ENCODE measurements around the gene KCNJ12. TPM values are rescaled to one million over a fixed set of nuclear protein-coding genes. Genes with fewer than 3 reads are reported as not detected.

The KCNJ12 gene
- total and polyA plus RNA-seq, 2 of the 13 experiments (the other 11 are each of a cell fraction or from before 2014, with no cell fraction given): not detected

- no peaks in the 10 kb centered on the region for H4K20me1 ChIP-seq (ENCODE audit: insufficient read depth, low read length)
- H3K9me3 ChIP-seq (ENCODE audit: low read length): no peaks in the 10 kb centered on the region
- no peak overlapping the region for H3K9ac ChIP-seq (ENCODE audit: insufficient read depth, low read depth, low read length)
- no TSS peak for BruUV-seq (replicated peaks)
- TF ChIP-seq MAX (IDR thresholded peaks at IDR 0.05) (no peak), SNRNP70 (IDR thresholded peaks at IDR 0.05; ENCODE audit: low read depth, low read length) (no peak), ZBTB7B (CRISPR knock-in tag; IDR thresholded peaks at IDR 0.05) (no peak), ZNF143 (CRISPR knock-in tag; IDR thresholded peaks at IDR 0.05) (no peak), LBX2 (CRISPR knock-in tag; IDR thresholded peaks at IDR 0.05; ENCODE audit: borderline replicate concordance) (no peak), EP300 (IDR thresholded peaks at IDR 0.05; ENCODE audit: low read depth in 2 of 2, low read length in 2 of 2) (no peak), EP300 (CRISPR knock-in tag; IDR thresholded peaks at IDR 0.05; ENCODE audit: borderline replicate concordance) (no peak), SMAD9 (CRISPR knock-in tag; IDR thresholded peaks at IDR 0.05) (no peak), ZNF589 (CRISPR knock-in tag; conservative IDR thresholded peaks at IDR 0.05) (no peak), NFKBIZ (CRISPR knock-in tag; IDR thresholded peaks at IDR 0.05) (no peak), PRDM10 (CRISPR knock-in tag; IDR thresholded peaks at IDR 0.05; ENCODE audit: low read depth) (no peak), PHB2 (IDR thresholded peaks at IDR 0.05; ENCODE audit: partially characterized antibody) (no peak), BORCS8-MEF2B (CRISPR knock-in tag; IDR thresholded peaks at IDR 0.05) (no peak), ZNF615 (CRISPR knock-in tag; IDR thresholded peaks at IDR 0.05; ENCODE audit: borderline replicate concordance) (no peak), KDM5B (CRISPR knock-in tag; IDR thresholded peaks at IDR 0.05; ENCODE audit: borderline replicate concordance) (no peak), ZNF766 (CRISPR knock-in tag; IDR thresholded peaks at IDR 0.05; ENCODE audit: borderline replicate concordance) (no peak), ZNF709 (CRISPR knock-in tag; IDR thresholded peaks at IDR 0.05) (no peak)
- H2AFZ ChIP-seq (ENCODE audit: low read length): no peak overlapping the region
- 64% methylated on average over 4 of the region's 13 CpGs for whole genome bisulfite sequencing (ENCODE audit: low lambda C conversion rate)
- in situ Hi-C loops (cut with HindIII; ENCODE audit: extremely low pct_ligation_motif_present, low pct_unique_long_range_greater_than_20kb) (no loop called here), intact Hi-C loops (cut with micrococcal nuclease; ENCODE audit: unreplicated experiment) (no loop called here)
- no peak overlapping the region for H3K4me3 ChIP-seq (replicated peaks in 1 of 3; ENCODE audit: insufficient read depth in 1 of 3, low read depth in 2 of 3, low read length in 3 of 3)
- no peaks in the 10 kb centered on the region for H3K4me1 ChIP-seq (ENCODE audit: insufficient read depth, low read length)
- DNase-seq (ENCODE audit: low spot score): no peak
- H3K27me3 ChIP-seq (ENCODE audit: control insufficient read depth in 1 of 2, insufficient read depth in 2 of 2, low read length in 2 of 2): peaks cover 3 to 13% of the 10 kb centered on the region in 2 experiments; a peak in 3 of 5 replicates
- no peak overlapping the region for H3K4me2 ChIP-seq (ENCODE audit: low read depth, low read length)
- no peak for FAIRE-seq
- no peak overlapping the region for H3K27ac ChIP-seq (ENCODE audit: extremely low read length, insufficient read depth, low read length)
- ChIA-PET POLR2A (no interaction called here), CTCF (ENCODE audit: low intra/inter-chr PET ratio, low total read pairs) (no interaction called here)
- no peaks in the 10 kb centered on the region for H3K36me3 ChIP-seq (replicated peaks in 1 of 2; ENCODE audit: control insufficient read depth in 1 of 2, insufficient read depth in 2 of 2, low read length in 2 of 2)
- H3K79me2 ChIP-seq (ENCODE audit: insufficient read depth, low read length): no peaks in the 10 kb centered on the region
- no peak for ATAC-seq
These were observed 21.3 kb upstream of the KCNJ12 start for GRCh38 chr17:21354796-21355385.

Data from HepG2 (cell line).